Activated CD8-positive, alpha-beta memory T cell treated with anti-CD3 and anti-CD28 coated beads, Interleukin-2, amount 50 U/mL, for 1 hour (primary cell): ENCODE results near the gene CCDC192.
"Not testable (repeated sequence)": the region's sequence is repeated elsewhere in the genome, so short reads cannot be mapped to it uniquely, and the experiment has no call there.

ENCODE experiments used
- DNase-seq: peaks from one replicate; pipeline ENCODE4 v3.0.0-alpha.2; 2020; ENCODE audit errors: extremely low read depth

The CCDC192 gene

GRCh38 chr5:127699416-127699815, 3.8 kb upstream of the CCDC192 start:
- DNase-seq: no peak

GRCh38 chr5:127700237-127700766, 2.9 kb upstream of the CCDC192 start:
- no peak for DNase-seq

- no peak for DNase-seq
Measured at GRCh38 chr5:127702434-127702833, 757 bp upstream of the CCDC192 start.

- DNase-seq: no peak
Measured at GRCh38 chr5:127705120-127705892, 2.1 kb downstream of the CCDC192 start.

- DNase-seq: no peak
Measured at GRCh38 chr5:127706691-127707090, 3.5 kb downstream of the CCDC192 start.

- no peak for DNase-seq
Measured at GRCh38 chr5:127707209-127707608, 4.0 kb downstream of the CCDC192 start.

- not testable (repeated sequence) for DNase-seq
Measured at GRCh38 chr5:127713083-127713482, 9.9 kb downstream of the CCDC192 start.

GRCh38 chr5:127718181-127718580, 15.0 kb downstream of the CCDC192 start:
- no peak for DNase-seq

GRCh38 chr5:127723571-127723970, 20.4 kb downstream of the CCDC192 start:
- DNase-seq: no peak

- DNase-seq: no peak
Measured at GRCh38 chr5:127725673-127726072, 22.5 kb downstream of the CCDC192 start.

- DNase-seq: no peak
Measured at GRCh38 chr5:127732963-127733362, 29.8 kb downstream of the CCDC192 start.

GRCh38 chr5:127739348-127739747, 36.2 kb downstream of the CCDC192 start:
- not testable (repeated sequence) for DNase-seq

- no peak for DNase-seq
Measured at GRCh38 chr5:127739807-127740384, 36.7 kb downstream of the CCDC192 start.

GRCh38 chr5:127741412-127741811, 38.2 kb downstream of the CCDC192 start:
- no peak for DNase-seq

- no peak for DNase-seq
Measured at GRCh38 chr5:127744241-127744640, 41.0 kb downstream of the CCDC192 start.

- DNase-seq: no peak
Measured at GRCh38 chr5:127746756-127747155, 43.6 kb downstream of the CCDC192 start.

- DNase-seq: not testable (repeated sequence)
Measured at GRCh38 chr5:127752503-127753265, 49.5 kb downstream of the CCDC192 start.

- DNase-seq: no peak
Measured at GRCh38 chr5:127754259-127754658, 51.1 kb downstream of the CCDC192 start.

- no peak for DNase-seq
Measured at GRCh38 chr5:127754706-127755105, 51.5 kb downstream of the CCDC192 start.

GRCh38 chr5:127757576-127757975, 54.4 kb downstream of the CCDC192 start:
- DNase-seq: no peak

GRCh38 chr5:127758766-127759283, 55.6 kb downstream of the CCDC192 start:
- DNase-seq: no peak

GRCh38 chr5:127761869-127762268, 58.7 kb downstream of the CCDC192 start:
- DNase-seq: no peak
